ENCODE measurements around the gene OR5L1.

Gene OR5L1

DNA sequence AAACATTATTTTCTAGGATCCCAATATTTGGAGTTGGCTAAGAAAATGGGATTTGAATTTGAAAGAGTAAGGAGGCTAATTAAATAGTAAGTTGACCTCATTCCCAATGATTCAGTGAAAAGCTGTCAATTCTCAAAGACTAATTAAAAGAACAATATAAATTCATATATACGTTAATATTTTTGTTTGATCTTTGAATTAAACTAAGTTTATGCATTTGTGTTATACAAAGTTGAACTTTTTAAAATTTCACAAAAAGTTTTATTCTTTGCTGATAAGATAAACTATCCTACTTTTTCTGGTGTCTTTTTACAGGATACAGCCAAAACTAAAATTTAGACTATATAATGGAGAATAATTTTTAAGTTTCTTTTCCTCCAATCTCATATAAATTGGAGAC lies at the start of gene OR5L1:
OR5L1 (plus strand) TSS at position 301 of the 400 bp plus-strand sequence. CDS start 100 bp downstream, outside the sequence.
- DNase-seq (ENCODE audit: low spot score) = no peak

DNA sequence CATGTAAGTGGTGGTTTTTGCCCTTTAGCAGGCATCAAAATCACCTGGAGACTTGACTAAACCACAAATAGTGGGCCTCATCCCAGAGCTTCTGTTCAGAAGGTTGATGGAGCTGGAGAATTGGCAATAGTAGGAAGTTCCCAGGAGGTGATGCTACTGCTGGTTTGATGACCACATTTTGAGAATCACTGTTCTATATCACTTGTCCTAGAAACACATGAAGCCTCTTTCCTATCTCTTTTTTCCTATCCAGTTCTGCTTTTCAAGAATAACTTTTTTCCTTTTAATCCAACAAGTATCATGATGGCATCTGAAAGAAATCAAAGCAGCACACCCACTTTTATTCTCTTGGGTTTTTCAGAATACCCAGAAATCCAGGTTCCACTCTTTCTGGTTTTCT lies 38.0 kb upstream of the OR5L1 start, which contains the start of gene OR5D13:
OR5D13 (plus strand) TSS at position 301 of the 400 bp plus-strand sequence; CDS start at position 301, 0 bp downstream.
- DNase-seq (ENCODE audit: low spot score) = no peak

DNA sequence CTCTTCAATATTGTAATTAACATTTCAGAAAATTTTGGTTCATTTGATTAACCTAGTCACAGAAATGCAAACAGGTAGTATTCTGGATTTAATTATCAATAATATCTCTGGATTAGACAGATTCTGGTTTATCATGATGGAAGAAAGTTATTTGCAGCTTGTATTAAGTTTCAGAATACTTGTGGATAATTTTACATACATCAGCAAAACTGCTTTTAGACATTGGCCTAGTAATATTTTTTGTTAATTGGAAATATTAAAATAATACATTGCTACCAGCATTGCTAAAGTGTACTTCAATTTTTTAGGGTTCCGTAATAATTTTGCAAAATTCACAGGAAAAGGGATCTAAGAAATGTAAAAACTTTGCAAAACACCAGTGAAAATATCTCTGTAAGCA lies 19.6 kb upstream of the OR5L1 start:
- DNase-seq (ENCODE audit: low spot score) = no peak

DNA sequence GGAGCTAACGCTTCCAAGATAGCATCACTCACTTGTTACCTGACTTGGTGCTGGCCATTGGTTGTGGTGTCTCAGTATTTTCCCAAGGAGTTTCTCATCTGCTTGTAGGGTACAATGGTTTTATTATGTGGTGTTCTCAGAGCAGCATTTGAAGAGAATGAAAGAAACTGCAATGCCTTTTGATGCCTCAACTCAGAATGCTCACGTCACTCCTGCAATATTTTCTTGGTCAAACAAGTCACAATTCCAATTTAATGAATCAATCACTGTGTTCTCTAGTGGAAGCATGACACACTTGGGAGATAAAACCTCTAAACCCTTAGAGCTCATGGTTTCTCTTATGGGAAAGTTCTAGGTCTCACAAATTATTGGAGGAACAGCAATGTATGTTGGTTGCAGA lies 17.8 kb upstream of the OR5L1 start:
- no peak for DNase-seq (ENCODE audit: low spot score)

DNA sequence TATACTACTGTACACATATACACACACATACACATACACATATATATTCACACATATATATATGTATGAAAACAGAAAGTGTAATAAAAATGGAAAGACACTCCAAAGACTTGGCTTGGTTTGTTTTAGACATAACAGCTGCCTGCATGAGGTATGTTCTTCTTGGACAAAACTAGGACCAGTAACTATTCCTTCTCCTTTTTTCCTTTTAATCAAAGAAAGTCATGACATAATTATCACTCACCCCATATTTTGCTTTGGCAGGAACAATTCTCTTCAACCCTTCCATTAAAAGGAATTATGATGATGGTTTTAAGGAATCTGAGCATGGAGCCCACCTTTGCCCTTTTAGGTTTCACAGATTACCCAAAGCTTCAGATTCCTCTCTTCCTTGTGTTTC lies 15.9 kb upstream of the OR5L1 start, which contains the start of gene OR5D14:
OR5D14 (plus strand) TSS at position 301 of the 400 bp plus-strand sequence; CDS start at position 301, 0 bp downstream.
- no peak for DNase-seq (ENCODE audit: low spot score)

DNA sequence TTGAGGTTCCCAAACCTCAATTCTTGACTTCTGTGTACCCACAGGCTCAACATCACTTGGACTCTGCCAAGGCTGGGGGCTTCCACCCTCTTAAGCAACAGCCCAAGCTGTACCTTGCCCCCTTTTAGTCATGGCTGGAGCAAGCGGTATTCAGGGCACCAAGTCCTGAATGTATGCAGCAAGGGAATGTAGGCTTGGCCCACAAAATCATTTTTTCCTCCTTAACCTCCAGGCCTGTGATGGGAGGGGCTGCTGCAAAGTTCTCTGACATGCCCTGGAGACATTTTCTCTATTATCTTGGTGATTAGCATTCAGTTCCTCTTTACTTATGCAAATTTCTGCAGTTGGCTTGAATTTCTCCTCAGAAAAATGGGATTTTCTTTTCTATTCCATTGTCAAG lies 4.9 kb upstream of the OR5L1 start:
- DNase-seq (ENCODE audit: low spot score) = no peak

DNA sequence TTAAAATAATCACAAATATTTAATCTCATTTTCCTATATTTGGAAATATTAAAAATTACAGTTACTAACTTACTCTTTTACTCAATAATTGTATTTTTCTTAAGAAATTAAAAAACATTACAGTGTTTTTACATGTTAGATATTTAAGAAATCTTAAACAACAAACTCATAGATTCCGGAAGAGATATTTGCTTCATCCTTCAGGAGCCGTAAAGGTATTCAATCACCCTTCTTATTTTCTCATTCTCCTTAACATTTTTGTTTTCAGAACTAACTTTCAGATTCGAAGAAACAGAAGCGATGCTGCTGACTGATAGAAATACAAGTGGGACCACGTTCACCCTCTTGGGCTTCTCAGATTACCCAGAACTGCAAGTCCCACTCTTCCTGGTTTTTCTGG lies 8.2 kb downstream of the OR5L1 start, which contains the start of gene OR5D18:
OR5D18 (plus strand) TSS at position 301 of the 400 bp plus-strand sequence; CDS start at position 301, 0 bp downstream.
- no peak for DNase-seq (ENCODE audit: low spot score)

DNA sequence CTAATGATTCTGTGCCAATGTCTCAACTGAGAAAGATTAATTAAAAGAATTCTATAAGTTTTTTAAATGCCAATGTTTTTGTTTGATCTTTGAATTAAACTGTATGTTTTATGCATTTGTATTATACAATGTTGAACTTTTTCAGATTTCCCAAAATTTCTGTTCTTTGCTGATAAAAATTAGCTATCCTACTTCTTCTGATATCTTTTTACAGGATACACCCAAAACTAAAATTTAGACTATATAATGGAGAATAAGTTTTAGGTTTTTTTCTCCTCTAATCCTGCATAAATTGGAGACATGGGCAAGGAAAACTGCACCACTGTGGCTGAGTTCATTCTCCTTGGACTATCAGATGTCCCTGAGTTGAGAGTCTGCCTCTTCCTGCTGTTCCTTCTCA lies 15.8 kb downstream of the OR5L1 start, which contains the start of gene OR5L2:
OR5L2 (plus strand) TSS at position 301 of the 400 bp plus-strand sequence; CDS start at position 301, 0 bp downstream.
- no peak for DNase-seq (ENCODE audit: low spot score)

DNA sequence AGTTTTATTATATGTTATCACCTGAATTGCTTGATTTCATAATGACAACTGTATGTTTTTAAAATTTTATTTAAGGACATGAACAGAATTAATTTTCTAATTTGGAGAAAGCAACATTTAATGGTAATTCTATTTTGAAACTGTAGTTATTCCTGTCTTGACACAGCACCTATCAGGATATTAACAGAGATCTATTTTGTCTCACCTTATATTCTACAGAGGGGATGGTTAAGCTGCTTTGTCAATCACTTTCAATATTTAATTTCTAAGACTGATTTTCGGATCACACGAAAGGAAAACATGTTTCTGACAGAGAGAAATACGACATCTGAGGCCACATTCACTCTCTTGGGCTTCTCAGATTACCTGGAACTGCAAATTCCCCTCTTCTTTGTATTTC lies 27.3 kb downstream of the OR5L1 start, which contains the start of gene OR5D16:
OR5D16 (plus strand) TSS at position 301 of the 400 bp plus-strand sequence; CDS start at position 301, 0 bp downstream.
- no peak for DNase-seq (ENCODE audit: low spot score)

DNA sequence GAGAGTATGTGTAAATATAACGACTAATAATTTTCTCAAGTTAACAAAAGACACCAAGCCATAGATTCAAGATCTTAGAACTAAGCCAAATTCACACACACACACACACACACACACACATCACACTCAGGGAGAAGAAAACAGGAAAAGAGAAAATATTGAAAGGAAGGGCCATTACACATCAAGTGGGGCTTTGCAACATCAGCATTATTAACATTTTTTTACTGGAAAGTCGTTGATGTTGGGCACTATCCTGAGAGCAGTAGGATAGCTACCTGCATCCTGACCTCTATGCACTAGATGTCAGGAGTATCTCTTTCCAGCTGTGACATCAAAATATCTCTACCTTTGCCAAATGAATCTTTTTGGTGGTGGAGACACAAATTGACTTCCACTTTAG lies 36.3 kb downstream of the OR5L1 start:
- DNase-seq (ENCODE audit: low spot score) = no peak

DNA sequence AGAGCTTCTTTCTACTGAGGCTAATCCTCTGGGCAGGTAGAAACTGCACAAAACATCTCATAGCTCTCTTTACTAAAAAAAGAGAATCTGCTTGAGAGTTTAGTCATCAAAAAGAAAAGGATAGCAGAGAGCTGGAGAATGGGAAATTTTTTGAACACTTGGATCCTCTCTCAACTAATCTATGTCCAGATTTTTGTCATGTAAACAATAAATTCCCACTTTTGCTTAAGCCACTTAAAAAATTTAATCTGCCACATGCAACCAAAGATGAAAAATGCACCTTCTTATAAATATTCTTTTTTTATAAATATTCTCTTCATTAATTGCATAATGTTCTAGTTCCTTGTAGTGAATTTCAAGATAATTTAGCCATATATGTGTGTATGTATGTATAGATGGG lies 37.9 kb downstream of the OR5L1 start:
- no peak for DNase-seq (ENCODE audit: low spot score)

DNA sequence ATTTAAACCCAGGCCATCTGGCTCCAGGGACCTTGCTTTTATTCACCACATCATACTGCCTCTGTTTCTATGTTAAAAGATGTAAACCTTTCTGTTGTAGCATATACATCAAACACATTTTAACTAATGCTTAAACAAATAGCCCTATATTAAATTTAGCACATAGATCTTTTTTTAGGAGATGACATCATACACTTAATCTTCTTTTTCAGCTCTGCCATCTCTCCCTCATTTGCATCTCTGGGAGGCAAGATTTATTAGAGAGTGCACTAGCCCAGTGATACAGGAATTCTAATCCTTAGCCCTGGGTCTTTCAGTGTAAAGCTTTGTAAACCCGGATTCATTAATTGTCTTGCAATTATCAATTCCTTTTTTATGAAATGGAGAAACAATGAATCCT lies 41.0 kb downstream of the OR5L1 start:
- DNase-seq (ENCODE audit: low spot score) = no peak

DNA sequence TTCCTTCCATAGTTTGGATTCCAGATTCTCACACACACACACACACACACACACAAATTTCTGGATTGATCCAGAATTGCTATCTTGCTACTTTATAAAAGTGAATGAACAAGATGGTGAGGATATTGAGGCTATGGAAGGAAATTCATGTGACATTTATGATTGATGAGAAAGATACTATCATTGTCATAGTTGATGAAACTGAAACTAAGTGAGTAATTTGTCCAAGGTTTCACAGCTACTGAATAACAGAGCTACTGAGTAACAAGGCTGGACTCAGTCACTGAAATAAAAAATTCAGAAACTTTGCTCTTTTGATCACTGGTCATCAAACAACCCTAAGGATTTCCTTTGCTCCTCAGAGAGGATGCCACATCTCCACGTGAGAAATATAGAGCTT lies 43.5 kb downstream of the OR5L1 start:
- no peak for DNase-seq (ENCODE audit: low spot score)

Measured in RKO (cell line).